ENCODE data around the gene CDK11B.
"Not testable (repeated sequence)": the region's sequence is repeated elsewhere in the genome, so short reads cannot be mapped to it uniquely, and the experiment has no call there.

DNA sequence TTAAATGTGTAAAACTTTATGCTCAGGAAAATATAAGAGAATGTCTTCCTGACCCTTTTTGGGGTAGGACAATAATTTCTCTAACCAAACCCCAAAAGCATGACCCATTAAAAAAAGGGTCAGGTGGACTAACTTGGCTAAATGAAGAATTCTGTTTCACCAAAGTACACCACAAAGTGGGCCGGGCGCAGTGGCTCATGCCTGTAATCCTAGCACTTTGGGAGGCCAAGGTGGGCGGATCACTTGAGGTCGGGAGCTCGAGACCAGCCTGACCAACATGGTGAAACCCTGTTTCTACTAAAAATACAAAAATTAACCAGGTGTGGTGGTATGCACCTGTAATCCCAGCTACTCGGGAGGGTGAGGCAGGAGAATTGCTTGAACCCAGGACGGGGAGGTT, 30.7 kb upstream of the CDK11B start:
- TF ChIP-seq CTCF, POLR2A (IDR thresholded peaks at IDR 0.05): not testable (repeated sequence)
